HepG2 (cell line): ENCODE data around the gene SPTAN1. TPM values are rescaled to one million over a fixed set of nuclear protein-coding genes. Genes with fewer than 3 reads are reported as not detected.

ENCODE experiments used
- BCL3 ChIP-seq: sonication (generic); formaldehyde crosslinking; IDR thresholded peaks from 2 replicates; pipeline ENCODE4 v1.5.1; 2020; ENCODE audit warnings: mild to moderate bottlenecking, missing genetic modification reagents, moderate library complexity
- CBX5 ChIP-seq: sonication (generic); formaldehyde crosslinking; IDR thresholded peaks from 2 replicates; pipeline ENCODE4 v1.4.0; 2020; ENCODE audit warnings: missing genetic modification reagents, borderline replicate concordance
- DBP ChIP-seq: sonication (generic); formaldehyde crosslinking; IDR thresholded peaks from 2 replicates; pipeline ENCODE4 v1.4.0; 2020; ENCODE audit warnings: missing genetic modification reagents; ENCODE audit errors: not compliant biosample characterization
- FIP1L1 ChIP-seq: fragments of 200-400 bp; formaldehyde crosslinking; IDR thresholded peaks from 2 replicates; pipeline ENCODE4 v1.6.1; 2018; ENCODE audit warnings: low read depth, mild to moderate bottlenecking, low read length, moderate library complexity, borderline replicate concordance; ENCODE audit not compliant: insufficient read depth
- FOXM1 ChIP-seq: sonication (generic); formaldehyde crosslinking; IDR thresholded peaks from 2 replicates; pipeline ENCODE4 v1.5.0; 2020; ENCODE audit warnings: missing genetic modification reagents
- HNF4A ChIP-seq: sonication (generic); formaldehyde crosslinking; IDR thresholded peaks from 2 replicates; pipeline ENCODE4 v1.4.0; 2020; ENCODE audit warnings: missing genetic modification reagents
- HNRNPH1 ChIP-seq: fragments of 200-400 bp; formaldehyde crosslinking; optimal IDR thresholded peaks from 2 replicates; pipeline ENCODE3; 2017; ENCODE audit warnings: mild to moderate bottlenecking, low read depth, low read length
- MIXL1 ChIP-seq: IDR thresholded peaks from 2 replicates; pipeline ENCODE4 v1.6.1; 2016
- THRA ChIP-seq: sonication (generic); formaldehyde crosslinking; IDR thresholded peaks from 2 replicates; pipeline ENCODE4 v1.4.0; 2020; ENCODE audit warnings: missing genetic modification reagents, borderline replicate concordance
- ZFP82 ChIP-seq: sonication (generic); formaldehyde crosslinking; IDR thresholded peaks from 2 replicates; pipeline ENCODE4 v1.5.1; 2020; ENCODE audit warnings: mild to moderate bottlenecking, missing genetic modification reagents, borderline replicate concordance
- ZNF205 ChIP-seq: IDR thresholded peaks from 2 replicates; pipeline ENCODE4 v1.6.1; 2018; ENCODE audit warnings: missing biosample characterization, missing genetic modification reagents
- ZNF609 ChIP-seq: sonication (generic); formaldehyde crosslinking; IDR thresholded peaks from 2 replicates; pipeline ENCODE4 v1.4.0; 2020; ENCODE audit warnings: mild to moderate bottlenecking, missing genetic modification reagents, borderline replicate concordance
- polyA plus RNA-seq, 8 experiments: library from polyadenylated mRNA; depleted of rRNA in 3 of 8; stranded (reverse) in 7 of 8; unstranded in 1 of 8; fragments of >200 nt; fragmentation: Illumina TruSeq in 4 of 8; extraction: Trizol in 4 of 8; gene quantifications; 2 replicates each; pipeline versions ENCODE4 v1.2.1 to v1.2.3, GENCODE V29; 2011 to 2016; ENCODE audit warnings: low read depth in 4 of 8, missing spikeins in 1 of 8, mixed read lengths in 1 of 8; ENCODE audit not compliant: insufficient read depth in 1 of 8
- total RNA-seq, 5 experiments: library from RNA; depleted of rRNA; stranded (reverse); fragments of >200 nt; fragmentation: Illumina TruSeq; extraction: Trizol; gene quantifications; 2 replicates each; pipeline ENCODE4 v1.2.3, GENCODE V29; 2016; ENCODE audit warnings: low read depth in 1 of 5
- TF ChIP-seq, protein P1 (sequence below): sonication (generic); formaldehyde crosslinking; IDR thresholded peaks from 2 replicates; pipeline ENCODE4 v1.4.0; 2020; ENCODE audit warnings: mild to moderate bottlenecking, missing genetic modification reagents, borderline replicate concordance
- TF ChIP-seq, protein P2 (sequence below): sonication (generic); formaldehyde crosslinking; IDR thresholded peaks from 2 replicates; pipeline ENCODE4 v1.4.0; 2020; ENCODE audit warnings: missing genetic modification reagents, borderline replicate concordance

SPTAN1 gene
- total and polyA plus RNA-seq, 2 of the 13 experiments (the other 11 are each of a cell fraction or from before 2014, with no cell fraction given): 106 to 111 TPM

DNA sequence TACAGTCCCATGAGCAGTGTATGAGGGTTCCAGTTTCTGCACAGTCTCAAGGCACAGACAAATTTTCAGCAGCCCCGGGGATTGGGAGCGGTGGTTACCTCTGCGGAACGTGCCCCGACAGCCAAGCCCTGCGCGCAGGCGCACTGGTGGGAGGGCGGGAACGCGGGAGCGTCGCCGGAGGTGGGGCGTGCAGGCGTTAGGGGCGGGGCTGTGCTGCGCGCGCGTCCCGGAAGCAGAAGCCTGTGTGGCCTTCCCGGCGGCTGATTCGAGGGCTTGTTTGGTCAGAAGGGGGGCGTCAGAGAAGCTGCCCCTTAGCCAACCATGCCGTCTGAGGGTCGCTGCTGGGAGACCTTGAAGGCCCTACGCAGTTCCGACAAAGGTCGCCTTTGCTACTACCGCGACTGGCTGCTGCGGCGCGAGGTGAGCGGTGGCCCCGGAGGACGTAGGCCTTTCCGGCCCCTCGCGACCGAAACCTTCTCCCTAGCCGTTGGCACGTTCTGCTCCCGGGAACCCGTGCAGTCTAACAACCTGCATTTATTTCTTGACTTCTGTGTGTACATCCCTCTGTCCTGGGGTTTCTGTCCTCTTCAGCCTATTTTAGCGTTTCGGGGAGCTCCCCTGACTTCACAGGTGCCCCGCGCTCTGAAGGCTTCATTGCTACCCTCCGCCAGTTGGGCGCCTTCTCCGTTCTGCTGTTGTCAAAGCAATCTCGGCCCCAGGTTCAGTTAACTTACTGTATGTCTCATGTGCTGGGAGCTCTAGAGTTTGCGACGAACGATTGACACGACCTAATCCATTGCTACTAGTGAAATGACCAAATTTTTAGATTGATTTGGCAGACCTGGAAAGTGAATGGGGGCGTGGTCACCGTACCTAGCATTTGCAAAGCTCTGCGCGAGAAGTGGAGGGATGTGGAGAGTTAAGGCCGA is 47.6 kb upstream of the SPTAN1 start, which contains the start of gene GLE1 (continued):
- TF ChIP-seq ZFP82 (CRISPR knock-in tag) (no peak; the same call in 1 of the 2 replicates), HNRNPH1 (no peak), ZNF609 (peak; percentile 14; the same call in 1 of the 2 replicates), DBP (no peak), THRA (0 out of 2 replicates have a peak, but pooled peaks have one; percentile 19), FIP1L1 (no peak), CBX5 (no peak; the same call in 1 of the 2 replicates), BCL3 (CRISPR knock-in tag) (0 out of 2 replicates have a peak, but pooled peaks have one; percentile 50), MIXL1 (no peak), ZNF205 (no peak; the same call in 1 of the 2 replicates), FOXM1 (CRISPR knock-in tag) (no peak), HNF4A (CRISPR knock-in tag) (no peak)
- TF ChIP-seq, protein P1, sequence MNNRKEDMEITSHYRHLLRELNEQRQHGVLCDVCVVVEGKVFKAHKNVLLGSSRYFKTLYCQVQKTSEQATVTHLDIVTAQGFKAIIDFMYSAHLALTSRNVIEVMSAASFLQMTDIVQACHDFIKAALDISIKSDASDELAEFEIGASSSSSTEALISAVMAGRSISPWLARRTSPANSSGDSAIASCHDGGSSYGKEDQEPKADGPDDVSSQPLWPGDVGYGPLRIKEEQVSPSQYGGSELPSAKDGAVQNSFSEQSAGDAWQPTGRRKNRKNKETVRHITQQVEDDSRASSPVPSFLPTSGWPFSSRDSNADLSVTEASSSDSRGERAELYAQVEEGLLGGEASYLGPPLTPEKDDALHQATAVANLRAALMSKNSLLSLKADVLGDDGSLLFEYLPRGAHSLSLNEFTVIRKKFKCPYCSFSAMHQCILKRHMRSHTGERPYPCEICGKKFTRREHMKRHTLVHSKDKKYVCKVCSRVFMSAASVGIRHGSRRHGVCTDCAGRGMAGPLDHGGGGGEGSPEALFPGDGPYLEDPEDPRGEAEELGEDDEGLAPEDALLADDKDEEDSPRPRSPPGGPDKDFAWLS (CRISPR knock-in tag): no peak
- TF ChIP-seq, protein P2, sequence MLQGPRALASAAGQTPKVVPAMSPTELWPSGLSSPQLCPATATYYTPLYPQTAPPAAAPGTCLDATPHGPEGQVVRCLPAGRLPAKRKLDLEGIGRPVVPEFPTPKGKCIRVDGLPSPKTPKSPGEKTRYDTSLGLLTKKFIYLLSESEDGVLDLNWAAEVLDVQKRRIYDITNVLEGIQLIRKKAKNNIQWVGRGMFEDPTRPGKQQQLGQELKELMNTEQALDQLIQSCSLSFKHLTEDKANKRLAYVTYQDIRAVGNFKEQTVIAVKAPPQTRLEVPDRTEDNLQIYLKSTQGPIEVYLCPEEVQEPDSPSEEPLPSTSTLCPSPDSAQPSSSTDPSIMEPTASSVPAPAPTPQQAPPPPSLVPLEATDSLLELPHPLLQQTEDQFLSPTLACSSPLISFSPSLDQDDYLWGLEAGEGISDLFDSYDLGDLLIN (CRISPR knock-in tag): peak; percentile 76; the same call in 1 of the 2 replicates
